ENCODE measurements around the gene PRSS16. TPM values are rescaled to one million over a fixed set of nuclear protein-coding genes. Genes with fewer than 3 reads are reported as not detected.

Gene PRSS16
- total and polyA plus RNA-seq, 9 of the 15 experiments (the other 6 are each of a cell fraction or from before 2014, with no cell fraction given) = 4.5 to 21.3 (median 12.1) TPM

DNA sequence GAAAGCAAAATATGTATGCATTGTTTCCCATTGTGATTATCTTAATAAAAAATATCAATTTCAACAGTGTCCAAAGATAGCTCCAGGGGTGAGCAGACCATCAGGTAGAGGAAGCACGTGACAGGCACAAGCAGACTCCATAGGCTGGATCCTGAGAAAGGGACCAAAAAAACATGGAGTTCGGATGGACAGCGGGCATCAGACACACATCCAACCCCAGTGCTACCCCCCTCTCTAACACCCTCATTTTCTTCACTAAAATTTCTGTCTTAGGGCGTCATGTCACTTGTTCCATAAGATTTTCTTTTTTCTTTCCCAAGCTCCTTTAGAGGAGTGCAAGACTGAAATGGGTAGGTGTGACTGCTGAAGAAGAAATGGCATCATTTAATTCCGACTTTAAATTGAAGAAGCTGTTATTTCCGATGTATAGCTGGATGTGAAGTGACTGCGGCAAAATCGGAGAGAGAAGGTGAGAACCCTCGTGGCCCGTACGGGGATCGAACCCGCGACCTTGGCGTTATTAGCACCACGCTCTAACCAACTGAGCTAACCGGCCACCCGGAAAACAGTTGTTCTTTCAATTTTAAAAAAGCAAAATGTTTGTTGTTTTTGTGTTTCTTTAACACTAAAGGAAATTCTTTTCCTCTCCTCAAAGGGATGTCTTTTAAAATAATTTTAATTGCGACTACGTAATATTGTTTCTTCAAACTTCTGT is 10.3 kb upstream of the PRSS16 start (continued):
- TF ChIP-seq, protein P1, sequence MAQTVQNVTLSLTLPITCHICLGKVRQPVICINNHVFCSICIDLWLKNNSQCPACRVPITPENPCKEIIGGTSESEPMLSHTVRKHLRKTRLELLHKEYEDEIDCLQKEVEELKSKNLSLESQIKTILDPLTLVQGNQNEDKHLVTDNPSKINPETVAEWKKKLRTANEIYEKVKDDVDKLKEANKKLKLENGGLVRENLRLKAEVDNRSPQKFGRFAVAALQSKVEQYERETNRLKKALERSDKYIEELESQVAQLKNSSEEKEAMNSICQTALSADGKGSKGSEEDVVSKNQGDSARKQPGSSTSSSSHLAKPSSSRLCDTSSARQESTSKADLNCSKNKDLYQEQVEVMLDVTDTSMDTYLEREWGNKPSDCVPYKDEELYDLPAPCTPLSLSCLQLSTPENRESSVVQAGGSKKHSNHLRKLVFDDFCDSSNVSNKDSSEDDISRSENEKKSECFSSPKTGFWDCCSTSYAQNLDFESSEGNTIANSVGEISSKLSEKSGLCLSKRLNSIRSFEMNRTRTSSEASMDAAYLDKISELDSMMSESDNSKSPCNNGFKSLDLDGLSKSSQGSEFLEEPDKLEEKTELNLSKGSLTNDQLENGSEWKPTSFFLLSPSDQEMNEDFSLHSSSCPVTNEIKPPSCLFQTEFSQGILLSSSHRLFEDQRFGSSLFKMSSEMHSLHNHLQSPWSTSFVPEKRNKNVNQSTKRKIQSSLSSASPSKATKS (CRISPR knock-in tag; IDR thresholded peaks at IDR 0.05) = no peak
- TF ChIP-seq BRD9 (IDR thresholded peaks at IDR 0.05; ENCODE audit: low read depth, partially characterized antibody) (peak; percentile 96), ZNF140 (CRISPR knock-in tag; IDR thresholded peaks at IDR 0.05) (no peak), CBFB (CRISPR knock-in tag; IDR thresholded peaks at IDR 0.05) (no peak), NR4A1 (CRISPR knock-in tag; IDR thresholded peaks at IDR 0.05) (no peak), NR4A1 (tag; IDR thresholded peaks at IDR 0.05) (0 out of 2 replicates have a peak, but pooled peaks have one; percentile 40), POLR2AphosphoS5 (IDR thresholded peaks at IDR 0.05; ENCODE audit: control insufficient read depth, insufficient read depth, low read depth, low read length) (no peak), POLR2B (IDR thresholded peaks at IDR 0.05; ENCODE audit: low read depth, partially characterized antibody) (no peak), HNRNPLL (IDR thresholded peaks at IDR 0.05; ENCODE audit: low read depth, low read length, poor library complexity, severe bottlenecking) (no peak)
- TF ChIP-seq, protein P2, sequence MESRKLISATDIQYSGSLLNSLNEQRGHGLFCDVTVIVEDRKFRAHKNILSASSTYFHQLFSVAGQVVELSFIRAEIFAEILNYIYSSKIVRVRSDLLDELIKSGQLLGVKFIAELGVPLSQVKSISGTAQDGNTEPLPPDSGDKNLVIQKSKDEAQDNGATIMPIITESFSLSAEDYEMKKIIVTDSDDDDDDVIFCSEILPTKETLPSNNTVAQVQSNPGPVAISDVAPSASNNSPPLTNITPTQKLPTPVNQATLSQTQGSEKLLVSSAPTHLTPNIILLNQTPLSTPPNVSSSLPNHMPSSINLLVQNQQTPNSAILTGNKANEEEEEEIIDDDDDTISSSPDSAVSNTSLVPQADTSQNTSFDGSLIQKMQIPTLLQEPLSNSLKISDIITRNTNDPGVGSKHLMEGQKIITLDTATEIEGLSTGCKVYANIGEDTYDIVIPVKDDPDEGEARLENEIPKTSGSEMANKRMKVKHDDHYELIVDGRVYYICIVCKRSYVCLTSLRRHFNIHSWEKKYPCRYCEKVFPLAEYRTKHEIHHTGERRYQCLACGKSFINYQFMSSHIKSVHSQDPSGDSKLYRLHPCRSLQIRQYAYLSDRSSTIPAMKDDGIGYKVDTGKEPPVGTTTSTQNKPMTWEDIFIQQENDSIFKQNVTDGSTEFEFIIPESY (CRISPR knock-in tag; IDR thresholded peaks at IDR 0.05) = no peak
- TF ChIP-seq, protein P3, sequence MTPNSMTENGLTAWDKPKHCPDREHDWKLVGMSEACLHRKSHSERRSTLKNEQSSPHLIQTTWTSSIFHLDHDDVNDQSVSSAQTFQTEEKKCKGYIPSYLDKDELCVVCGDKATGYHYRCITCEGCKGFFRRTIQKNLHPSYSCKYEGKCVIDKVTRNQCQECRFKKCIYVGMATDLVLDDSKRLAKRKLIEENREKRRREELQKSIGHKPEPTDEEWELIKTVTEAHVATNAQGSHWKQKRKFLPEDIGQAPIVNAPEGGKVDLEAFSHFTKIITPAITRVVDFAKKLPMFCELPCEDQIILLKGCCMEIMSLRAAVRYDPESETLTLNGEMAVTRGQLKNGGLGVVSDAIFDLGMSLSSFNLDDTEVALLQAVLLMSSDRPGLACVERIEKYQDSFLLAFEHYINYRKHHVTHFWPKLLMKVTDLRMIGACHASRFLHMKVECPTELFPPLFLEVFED (CRISPR knock-in tag; conservative IDR thresholded peaks at IDR 0.05) = 0 out of 2 replicates have a peak, but pooled peaks have one; percentile 68
- TF ChIP-seq, protein P4, sequence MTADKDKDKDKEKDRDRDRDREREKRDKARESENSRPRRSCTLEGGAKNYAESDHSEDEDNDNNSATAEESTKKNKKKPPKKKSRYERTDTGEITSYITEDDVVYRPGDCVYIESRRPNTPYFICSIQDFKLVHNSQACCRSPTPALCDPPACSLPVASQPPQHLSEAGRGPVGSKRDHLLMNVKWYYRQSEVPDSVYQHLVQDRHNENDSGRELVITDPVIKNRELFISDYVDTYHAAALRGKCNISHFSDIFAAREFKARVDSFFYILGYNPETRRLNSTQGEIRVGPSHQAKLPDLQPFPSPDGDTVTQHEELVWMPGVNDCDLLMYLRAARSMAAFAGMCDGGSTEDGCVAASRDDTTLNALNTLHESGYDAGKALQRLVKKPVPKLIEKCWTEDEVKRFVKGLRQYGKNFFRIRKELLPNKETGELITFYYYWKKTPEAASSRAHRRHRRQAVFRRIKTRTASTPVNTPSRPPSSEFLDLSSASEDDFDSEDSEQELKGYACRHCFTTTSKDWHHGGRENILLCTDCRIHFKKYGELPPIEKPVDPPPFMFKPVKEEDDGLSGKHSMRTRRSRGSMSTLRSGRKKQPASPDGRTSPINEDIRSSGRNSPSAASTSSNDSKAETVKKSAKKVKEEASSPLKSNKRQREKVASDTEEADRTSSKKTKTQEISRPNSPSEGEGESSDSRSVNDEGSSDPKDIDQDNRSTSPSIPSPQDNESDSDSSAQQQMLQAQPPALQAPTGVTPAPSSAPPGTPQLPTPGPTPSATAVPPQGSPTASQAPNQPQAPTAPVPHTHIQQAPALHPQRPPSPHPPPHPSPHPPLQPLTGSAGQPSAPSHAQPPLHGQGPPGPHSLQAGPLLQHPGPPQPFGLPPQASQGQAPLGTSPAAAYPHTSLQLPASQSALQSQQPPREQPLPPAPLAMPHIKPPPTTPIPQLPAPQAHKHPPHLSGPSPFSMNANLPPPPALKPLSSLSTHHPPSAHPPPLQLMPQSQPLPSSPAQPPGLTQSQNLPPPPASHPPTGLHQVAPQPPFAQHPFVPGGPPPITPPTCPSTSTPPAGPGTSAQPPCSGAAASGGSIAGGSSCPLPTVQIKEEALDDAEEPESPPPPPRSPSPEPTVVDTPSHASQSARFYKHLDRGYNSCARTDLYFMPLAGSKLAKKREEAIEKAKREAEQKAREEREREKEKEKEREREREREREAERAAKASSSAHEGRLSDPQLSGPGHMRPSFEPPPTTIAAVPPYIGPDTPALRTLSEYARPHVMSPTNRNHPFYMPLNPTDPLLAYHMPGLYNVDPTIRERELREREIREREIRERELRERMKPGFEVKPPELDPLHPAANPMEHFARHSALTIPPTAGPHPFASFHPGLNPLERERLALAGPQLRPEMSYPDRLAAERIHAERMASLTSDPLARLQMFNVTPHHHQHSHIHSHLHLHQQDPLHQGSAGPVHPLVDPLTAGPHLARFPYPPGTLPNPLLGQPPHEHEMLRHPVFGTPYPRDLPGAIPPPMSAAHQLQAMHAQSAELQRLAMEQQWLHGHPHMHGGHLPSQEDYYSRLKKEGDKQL (CRISPR knock-in tag; IDR thresholded peaks at IDR 0.05; ENCODE audit: borderline replicate concordance) = no peak
- TF ChIP-seq, protein P5, sequence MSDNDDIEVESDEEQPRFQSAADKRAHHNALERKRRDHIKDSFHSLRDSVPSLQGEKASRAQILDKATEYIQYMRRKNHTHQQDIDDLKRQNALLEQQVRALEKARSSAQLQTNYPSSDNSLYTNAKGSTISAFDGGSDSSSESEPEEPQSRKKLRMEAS (CRISPR knock-in tag; IDR thresholded peaks at IDR 0.05) = 0 out of 2 replicates have a peak, but pooled peaks have one; percentile 20
- TF ChIP-seq, protein P6, sequence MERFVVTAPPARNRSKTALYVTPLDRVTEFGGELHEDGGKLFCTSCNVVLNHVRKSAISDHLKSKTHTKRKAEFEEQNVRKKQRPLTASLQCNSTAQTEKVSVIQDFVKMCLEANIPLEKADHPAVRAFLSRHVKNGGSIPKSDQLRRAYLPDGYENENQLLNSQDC (CRISPR knock-in tag; IDR thresholded peaks at IDR 0.05) = peak; percentile 75; the same call in 1 of the 2 replicates

All from K562 (cell line).